Left ventricle myocardium superior (tissue), 1 donor: ENCODE results near the gene OOSP4B. TPM values are rescaled to one million over a fixed set of nuclear protein-coding genes. Genes with fewer than 3 reads are reported as not detected.
"Not testable (repeated sequence)": the region's sequence is repeated elsewhere in the genome, so short reads cannot be mapped to it uniquely, and the experiment has no call there.

Source experiments
- ATAC-seq: fragments of 200-7000 bp; cut with Tn5 transposase; one replicate; pipeline ENCODE4 v1.9.1; 2020; ENCODE audit warnings: mild to moderate bottlenecking, moderate library complexity
- DNase-seq: peaks from one replicate; pipeline ENCODE4 v3.0.0-alpha.2; 2020
- intact Hi-C: fragments of 100-400 bp; cut with micrococcal nuclease; formaldehyde crosslinking; loops from one replicate; pipeline ENCODE4 v1.11.0; 2022
- total RNA-seq: library from RNA; stranded (reverse); fragmentation: NEBNext Ultra II Directional; extraction: Animal tissue kit (Norgen Biotek cat#: 25700); gene quantifications from one replicate; pipeline ENCODE4 v1.2.1, GENCODE V29; 2021
- donor health status: DM: no; HTN: yes; CAD: no; lungs with severe emphysema.

The OOSP4B gene
- total RNA-seq, 1 donor from 2014 or later: not detected

DNA sequence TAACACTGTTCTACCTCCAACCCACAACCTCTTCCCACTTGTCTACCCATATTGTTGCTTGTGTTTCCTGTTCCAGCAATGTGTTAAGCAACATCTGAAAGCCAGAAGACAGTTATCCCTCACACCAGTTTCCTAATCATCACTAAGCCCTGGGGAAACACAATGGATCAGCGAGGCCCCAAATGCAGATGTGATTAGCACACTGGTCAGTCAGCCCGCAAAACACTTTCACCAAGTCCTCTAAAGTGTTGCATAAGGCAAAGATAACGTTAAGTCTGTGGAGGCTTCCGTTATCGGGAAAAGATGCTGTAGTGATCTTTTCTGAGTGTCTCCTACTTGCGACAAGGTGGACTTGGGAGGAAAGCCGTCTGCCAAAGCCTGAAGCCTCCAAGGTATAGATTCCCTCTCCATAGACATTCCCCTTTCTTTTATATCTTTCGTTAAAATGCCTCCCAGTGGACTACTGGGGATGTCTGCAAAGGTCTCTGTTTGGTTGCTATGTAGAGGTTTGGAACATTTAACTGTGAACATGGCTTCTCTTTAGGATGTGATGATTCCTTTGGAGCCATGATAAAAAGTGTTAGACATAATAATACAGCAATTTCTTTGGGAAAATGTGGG lies 39.5 kb downstream of the OOSP4B start, which contains the start of gene MS4A3:
Gene MS4A3, plus strand, starts transcription at position 317 of the 621 bp plus-strand sequence. CDS start 4,496 bp downstream, outside the sequence.
- DNase-seq (no peak), ATAC-seq (no peak)
- intact Hi-C loops: no loop called here

DNA sequence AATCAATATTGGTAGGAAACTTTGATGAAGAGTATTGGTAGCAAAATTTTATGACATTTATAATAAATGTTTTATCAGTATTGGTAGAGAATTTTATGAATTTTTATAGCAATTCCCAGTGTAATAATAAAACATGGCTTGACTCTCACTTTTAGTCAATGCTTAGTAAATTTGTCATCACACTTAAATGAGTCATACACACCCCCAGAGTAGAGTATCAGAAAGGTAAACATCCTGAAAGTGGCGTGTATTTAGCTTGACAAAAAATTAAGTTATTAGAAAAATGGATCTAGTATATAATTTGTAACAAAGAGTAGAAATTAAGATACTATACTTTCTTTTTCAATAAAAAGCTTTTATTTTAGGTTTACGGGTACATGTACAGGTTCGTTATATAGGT lies 42.1 kb downstream of the OOSP4B start:
- DNase-seq (no peak), ATAC-seq (no peak)
- intact Hi-C loops: no loop called here

DNA sequence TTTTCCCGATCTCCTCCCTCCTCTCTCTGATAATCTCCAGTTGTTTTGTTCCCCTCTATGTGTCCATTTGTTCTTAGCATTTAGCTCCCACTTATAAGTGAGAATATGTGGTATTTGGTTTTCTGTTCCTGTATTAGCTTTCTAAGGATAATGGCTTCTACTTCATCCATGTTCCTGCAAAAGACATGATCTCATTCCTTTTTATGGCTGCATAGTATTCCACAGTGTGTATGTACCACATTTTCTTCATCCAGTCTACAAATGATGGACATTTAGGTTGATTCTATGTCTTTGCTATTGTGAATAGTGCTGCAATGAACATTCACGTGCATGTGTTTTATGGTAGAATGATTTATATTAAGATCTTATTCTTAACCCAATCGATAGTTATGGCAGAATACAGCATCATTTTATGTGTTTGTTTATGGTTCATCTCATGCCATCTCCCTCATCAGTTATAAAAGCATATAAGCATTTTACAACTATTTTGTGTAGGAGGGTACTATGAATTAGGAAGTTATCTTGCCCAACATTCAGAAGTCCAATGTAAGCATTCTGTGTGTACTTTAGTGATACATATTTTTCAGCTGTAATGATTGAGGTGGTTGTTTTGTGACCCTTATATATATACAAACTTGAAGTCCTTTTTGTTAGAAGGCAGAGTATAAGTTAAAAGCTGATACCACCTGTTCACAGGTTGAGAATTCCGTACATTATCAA lies 42.7 kb downstream of the OOSP4B start:
- intact Hi-C loops: no loop called here
- ATAC-seq (no peak), DNase-seq (no peak)

- intact Hi-C loops: no loop called here
- ATAC-seq: no peak
- DNase-seq: no peak
These were observed 47.1 kb downstream of the OOSP4B start for GRCh38 chr11:60064111-60064510.

DNA sequence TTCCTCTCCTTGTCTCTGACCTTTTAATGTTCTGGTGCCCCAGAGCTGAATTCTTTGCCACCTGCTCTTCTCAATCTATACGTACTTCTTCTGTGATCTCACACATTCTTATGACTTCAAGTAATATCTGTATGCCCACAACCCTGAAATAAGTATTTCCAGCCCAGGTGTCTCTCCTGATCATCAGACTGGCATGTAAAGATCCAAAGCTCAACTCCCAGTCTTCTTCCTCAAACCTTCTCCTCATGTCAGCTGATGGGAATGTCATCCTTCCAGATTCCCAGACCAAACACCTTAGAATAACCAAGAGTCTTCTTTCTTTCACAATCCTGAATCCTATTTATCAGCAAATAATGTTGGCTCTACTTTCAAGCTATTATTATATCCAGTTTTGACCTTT lies 48.8 kb downstream of the OOSP4B start:
- intact Hi-C loops: no loop called here
- DNase-seq (no peak), ATAC-seq (no peak)

GRCh38 chr11:60069450-60069849 lies 52.5 kb downstream of the OOSP4B start:
- intact Hi-C loops: no loop called here
- no peak for ATAC-seq
- no peak for DNase-seq

DNA sequence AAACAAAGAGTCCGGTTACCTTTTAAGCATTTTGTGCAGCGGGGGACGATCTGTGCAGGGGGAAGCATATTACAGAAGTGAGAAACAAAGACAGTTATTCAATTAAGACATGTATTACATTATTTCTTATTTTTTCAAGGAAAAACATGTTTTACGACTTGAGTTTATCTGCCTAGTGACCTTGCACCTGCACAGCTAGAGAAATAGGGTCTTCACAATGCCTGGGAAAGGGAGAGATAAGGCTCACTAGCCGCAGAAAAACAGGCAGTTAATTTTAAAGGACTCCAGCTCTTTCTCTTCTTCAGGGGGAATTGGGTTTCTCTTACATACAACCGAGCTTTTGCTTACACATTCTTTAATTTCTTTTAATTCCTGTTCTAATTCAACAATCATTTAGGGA lies 54.7 kb downstream of the OOSP4B start:
- intact Hi-C loops, DNase-seq, ATAC-seq: not testable (repeated sequence)

DNA sequence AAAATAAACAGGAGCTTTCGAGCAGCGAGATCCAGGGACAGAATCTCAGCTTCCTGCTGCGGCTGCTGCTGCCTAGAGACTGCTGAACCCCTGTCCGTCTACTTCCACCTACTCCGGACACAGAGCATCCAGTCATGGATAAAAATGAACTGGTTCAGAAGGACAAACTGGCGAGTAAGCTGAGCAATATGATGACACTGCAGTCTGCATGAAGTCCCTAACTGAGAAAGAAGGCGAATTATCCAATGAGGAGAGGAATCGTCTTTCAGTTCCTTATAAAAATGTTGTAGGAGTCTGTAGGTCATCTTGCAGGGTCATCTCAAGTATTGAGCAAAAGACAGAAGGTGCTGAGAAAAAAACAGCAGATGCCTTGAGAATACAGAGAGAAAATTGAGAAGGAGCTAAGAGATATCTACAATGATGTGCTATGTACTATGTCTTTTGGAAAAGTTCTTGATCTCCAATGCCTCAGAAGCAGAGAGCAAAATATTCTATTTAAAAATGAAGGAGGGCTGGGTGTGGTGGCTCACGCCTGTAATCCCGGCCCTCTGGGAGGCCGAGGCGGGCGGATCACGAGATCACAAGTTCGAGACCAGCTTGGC lies 60.3 kb downstream of the OOSP4B start:
- no peak for DNase-seq
- ATAC-seq: no peak
- intact Hi-C loops: no loop called here

- no peak for ATAC-seq
- intact Hi-C loops: no loop called here
- DNase-seq: no peak
These were observed 61.0 kb downstream of the OOSP4B start for GRCh38 chr11:60077981-60078380.

DNA sequence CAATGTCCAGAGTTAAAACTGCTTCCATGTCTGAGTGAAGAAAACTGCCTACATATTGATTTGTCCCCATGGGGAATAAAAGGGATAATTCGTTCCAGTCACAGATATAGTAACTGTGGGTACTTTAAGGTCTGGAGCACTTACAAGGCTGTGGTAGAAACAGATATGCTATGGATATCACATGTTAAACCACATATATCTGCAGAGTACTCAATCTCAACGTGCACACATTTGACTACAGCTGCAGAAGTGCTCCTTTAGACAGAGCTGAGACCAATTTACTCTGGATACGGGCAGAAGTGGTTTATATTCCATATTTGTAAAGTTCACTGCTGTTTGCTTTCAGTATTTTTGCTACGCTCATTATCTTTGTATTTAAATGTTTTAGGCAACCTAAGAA lies 61.8 kb downstream of the OOSP4B start:
- intact Hi-C loops: no loop called here
- DNase-seq (no peak), ATAC-seq (no peak)

GRCh38 chr11:60080535-60080934 lies 63.6 kb downstream of the OOSP4B start:
- no peak for DNase-seq
- ATAC-seq: no peak
- intact Hi-C loops: no loop called here

Other genes starting within 250 kb of the OOSP4B start
- 103 TPM for gene MRPL16, start 206.4 kb upstream of the OOSP4B start, total RNA-seq
- gene CBLIF, start 171.7 kb upstream of the OOSP4B start, total RNA-seq: not detected
- gene TCN1, start 150.7 kb upstream of the OOSP4B start, total RNA-seq: not detected
- not detected for gene OOSP3, start 138.4 kb upstream of the OOSP4B start, total RNA-seq
- not detected for gene OOSP1, start 78.7 kb upstream of the OOSP4B start, total RNA-seq
- not detected for gene OOSP4A, start 53.1 kb upstream of the OOSP4B start, total RNA-seq
- gene OOSP2, start 23.2 kb downstream of the OOSP4B start, total RNA-seq: not detected
- not detected for gene MS4A3, start 39.5 kb downstream of the OOSP4B start, total RNA-seq
- gene MS4A2, start 71.5 kb downstream of the OOSP4B start, total RNA-seq: 0.42 TPM
- 49.3 TPM for gene MS4A6A, start 165.9 kb downstream of the OOSP4B start, total RNA-seq
- gene MS4A4E, start 226.0 kb downstream of the OOSP4B start, total RNA-seq: 0.79 TPM